ENCODE measurements around the gene RNPEPL1. TPM values are rescaled to one million over a fixed set of nuclear protein-coding genes. Genes with fewer than 3 reads are reported as not detected.

The RNPEPL1 gene
- total RNA-seq, 3 donors from 2014 or later, result 22.4 to 57.9 (median 42.3) TPM

DNA sequence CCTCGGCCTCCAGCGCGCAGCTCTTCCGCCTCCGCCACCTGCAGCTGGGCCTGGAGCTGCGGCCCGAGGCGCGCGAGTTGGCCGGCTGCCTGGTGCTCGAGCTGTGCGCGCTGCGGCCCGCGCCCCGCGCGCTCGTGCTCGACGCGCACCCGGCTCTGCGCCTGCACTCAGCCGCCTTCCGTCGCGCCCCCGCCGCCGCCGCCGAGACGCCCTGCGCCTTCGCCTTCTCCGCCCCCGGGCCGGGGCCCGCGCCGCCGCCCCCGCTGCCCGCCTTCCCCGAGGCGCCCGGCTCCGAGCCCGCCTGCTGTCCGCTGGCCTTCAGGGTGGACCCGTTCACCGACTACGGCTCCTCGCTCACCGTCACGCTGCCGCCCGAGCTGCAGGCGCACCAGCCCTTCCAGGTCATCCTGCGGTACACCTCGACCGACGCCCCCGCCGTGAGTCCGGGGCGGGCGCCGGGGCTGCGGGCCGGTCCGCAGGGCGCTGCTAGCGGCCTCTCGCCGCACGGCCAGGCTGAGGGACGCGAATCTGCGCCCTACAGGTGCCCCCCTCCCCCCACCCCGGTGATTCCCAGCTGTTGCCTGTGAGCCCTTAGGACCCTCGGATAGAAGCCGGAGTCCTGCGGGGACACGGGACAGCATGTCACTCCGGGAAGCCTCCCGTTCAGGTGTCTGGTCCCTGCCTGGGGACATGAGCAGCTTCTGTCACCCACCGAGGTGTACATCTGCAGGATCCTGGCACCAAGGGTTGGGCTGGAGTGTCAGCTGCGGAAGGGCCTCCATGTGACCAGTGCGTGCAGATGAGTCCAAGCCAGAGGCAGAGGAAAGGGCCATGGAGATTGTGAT is 616 bp downstream of the RNPEPL1 start:
- no peaks in the 10 kb centered on the region for H3K9me3 ChIP-seq
- no peaks in the 10 kb centered on the region for H3K36me3 ChIP-seq
- peak overlapping the region; percentile 67 to 83 (median 71) for H3K4me3 ChIP-seq
- intact Hi-C loops (cut with DNase I; ENCODE audit: low total_unique reads), result no loop called here
- peak overlapping the region; percentile 36 to 93 for H3K27ac ChIP-seq
- no peak for TF ChIP-seq POLR2A (IDR thresholded peaks at IDR 0.05)
- no peak for TF ChIP-seq CTCF (IDR thresholded peaks at IDR 0.05)
- no peak for TF ChIP-seq POLR2AphosphoS5 (IDR thresholded peaks at IDR 0.05)
- H3K4me1 ChIP-seq, result peaks cover 14 to 31% of the 10 kb centered on the region in 2 donors
- peak; percentile 16 to 55 for DNase-seq (ENCODE audit: low spot score in 2 of 2)
- H3K27me3 ChIP-seq, result no peaks in the 10 kb centered on the region

DNA sequence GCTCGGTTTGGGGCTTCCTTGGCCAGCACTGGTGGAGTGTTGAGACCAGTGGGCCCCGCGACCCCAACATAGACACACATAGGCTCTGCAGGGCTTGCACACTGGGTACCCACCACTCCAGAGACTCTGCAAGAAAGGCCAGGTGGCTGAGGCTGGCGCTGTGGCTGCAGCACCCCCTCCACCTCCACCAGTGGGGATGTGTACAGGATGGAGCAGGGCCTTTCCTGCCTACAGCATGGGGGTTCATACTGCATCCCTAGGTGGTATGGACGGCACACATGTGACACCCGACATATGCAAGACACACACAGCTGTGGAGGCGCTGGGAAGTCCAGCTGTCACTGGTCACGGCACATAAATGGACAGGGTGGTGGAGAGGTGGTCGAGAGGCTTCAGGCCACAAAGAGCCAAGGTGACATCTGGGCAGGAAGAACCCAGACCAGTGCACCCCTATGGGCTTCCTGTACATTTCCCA is 1.3 kb downstream of the RNPEPL1 start:
- TF ChIP-seq POLR2A (IDR thresholded peaks at IDR 0.05), result no peak
- DNase-seq (ENCODE audit: low spot score in 2 of 2), result no peak

DNA sequence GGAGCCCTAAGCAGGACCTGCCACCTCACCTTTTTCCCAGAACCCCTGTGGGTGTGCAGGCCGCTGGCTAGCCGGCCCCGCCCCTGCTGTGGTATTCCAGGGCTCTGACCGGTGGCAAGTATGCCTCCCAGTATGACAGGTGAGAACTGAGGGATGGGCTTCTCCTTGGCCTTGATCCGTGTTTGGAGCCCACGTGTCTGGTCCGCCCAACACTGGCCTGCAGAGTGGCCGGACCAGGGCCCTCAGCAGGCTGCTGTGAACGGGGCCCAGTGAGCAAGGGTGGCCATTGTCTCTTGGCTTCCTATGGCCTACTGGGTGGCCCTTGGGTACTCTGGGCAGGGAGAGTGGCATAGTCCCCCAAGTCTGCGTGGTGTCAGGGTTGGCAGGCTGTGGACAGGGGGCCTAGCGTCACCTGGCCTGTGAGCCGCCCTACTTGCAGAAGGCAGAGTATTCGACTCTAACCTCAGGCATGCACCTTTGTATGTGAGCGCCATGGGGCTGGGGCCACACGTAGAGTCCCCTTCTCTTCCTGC is 1.8 kb downstream of the RNPEPL1 start:
- peaks cover 14 to 31% of the 10 kb centered on the region in 2 donors for H3K4me1 ChIP-seq
- intact Hi-C loops (cut with DNase I; ENCODE audit: low total_unique reads), result loop anchor here (5.0 kb wide), 1 partner anchor 1973 kb away; no protein-coding TSS in a partner anchor

More for the DNA sequence above, 1.3 kb downstream of the RNPEPL1 start:
- no peaks in the 10 kb centered on the region for H3K27me3 ChIP-seq
- intact Hi-C loops (cut with DNase I; ENCODE audit: low total_unique reads), result no loop called here
- peak overlapping the region in 1 of 2 donors; percentile 93 for H3K27ac ChIP-seq
- no peaks in the 10 kb centered on the region for H3K36me3 ChIP-seq
- peaks cover 14 to 31% of the 10 kb centered on the region in 2 donors for H3K4me1 ChIP-seq
- H3K9me3 ChIP-seq, result no peaks in the 10 kb centered on the region
- H3K4me3 ChIP-seq, result peak overlapping the region; percentile 67 to 83 (median 71)

GRCh38 chr2:240570531-240571313 is 2.4 kb downstream of the RNPEPL1 start:
- Histone ChIP-seq H3K36me3 (no peaks in the 10 kb centered on the region), H3K4me3 (no peak overlapping the region), H3K4me1 (peaks cover 13 to 28% of the 10 kb centered on the region in 2 donors), H3K27ac (no peak overlapping the region), H3K27me3 (no peaks in the 10 kb centered on the region), H3K9me3 (no peaks in the 10 kb centered on the region)
- TF ChIP-seq CTCF (IDR thresholded peaks at IDR 0.05), result no peak
- TF ChIP-seq POLR2A (IDR thresholded peaks at IDR 0.05), result no peak
- TF ChIP-seq POLR2AphosphoS5 (IDR thresholded peaks at IDR 0.05), result no peak
- no peak for DNase-seq (ENCODE audit: low spot score in 2 of 2)
- intact Hi-C loops (cut with DNase I; ENCODE audit: low total_unique reads), result loop anchor here (5.0 kb wide), 1 partner anchor 1973 kb away; no protein-coding TSS in a partner anchor

More for the DNA sequence above, 1.8 kb downstream of the RNPEPL1 start:
- TF ChIP-seq POLR2A (IDR thresholded peaks at IDR 0.05) (no peak), POLR2AphosphoS5 (IDR thresholded peaks at IDR 0.05) (no peak)
- no peak for DNase-seq (ENCODE audit: low spot score in 2 of 2)
- Histone ChIP-seq H3K36me3 (no peaks in the 10 kb centered on the region), H3K27ac (no peak overlapping the region), H3K27me3 (no peaks in the 10 kb centered on the region), H3K9me3 (no peaks in the 10 kb centered on the region), H3K4me3 (peak overlapping the region; percentile 67 to 83 (median 71))

DNA sequence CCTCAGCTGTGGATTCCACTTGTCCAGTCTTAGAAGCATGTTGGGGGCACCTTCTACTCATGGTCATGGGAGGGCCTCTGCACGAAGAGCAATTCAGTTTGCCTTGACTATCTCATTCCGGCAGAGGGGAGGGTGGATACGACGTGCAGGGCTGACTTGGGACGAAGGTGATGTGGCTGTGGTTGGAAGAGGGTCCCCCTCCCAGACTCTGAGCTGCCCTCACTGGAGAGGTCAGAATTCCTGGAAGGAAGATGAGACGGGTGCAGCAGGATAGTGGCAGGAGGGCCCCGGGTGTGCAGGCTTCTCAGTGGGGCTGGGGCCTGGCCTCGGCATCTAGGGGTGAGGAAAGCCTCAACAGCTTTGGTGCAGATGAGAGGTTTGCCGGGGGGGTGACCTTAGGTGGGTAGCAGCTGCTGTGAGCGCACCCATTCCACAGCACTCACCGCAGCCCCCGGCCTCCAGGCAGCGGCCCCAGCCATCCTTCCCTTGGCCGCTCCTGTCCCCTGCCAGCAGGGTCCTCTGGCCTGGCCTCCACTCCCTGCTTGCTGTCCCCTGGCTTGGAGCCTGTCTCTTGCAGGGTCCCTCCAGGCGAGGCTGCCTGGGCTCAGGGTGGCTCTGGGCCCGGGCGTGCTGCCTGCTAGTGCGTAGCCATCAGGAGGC is 3.2 kb downstream of the RNPEPL1 start:
- peaks cover 7 to 23% of the 10 kb centered on the region in 2 donors for H3K4me1 ChIP-seq
- no peaks in the 10 kb centered on the region for H3K27me3 ChIP-seq
- no peak for DNase-seq (ENCODE audit: low spot score in 2 of 2)
- H3K4me3 ChIP-seq, result no peak overlapping the region
- no peak for TF ChIP-seq CTCF (IDR thresholded peaks at IDR 0.05)
- TF ChIP-seq POLR2AphosphoS5 (IDR thresholded peaks at IDR 0.05), result no peak
- TF ChIP-seq POLR2A (IDR thresholded peaks at IDR 0.05), result no peak
- intact Hi-C loops (cut with DNase I; ENCODE audit: low total_unique reads), result loop anchor here (5.0 kb wide), 1 partner anchor 1974 kb away; no protein-coding TSS in a partner anchor
- no peaks in the 10 kb centered on the region for H3K9me3 ChIP-seq
- no peaks in the 10 kb centered on the region for H3K36me3 ChIP-seq
- no peak overlapping the region for H3K27ac ChIP-seq

Data from breast epithelium (tissue), 4 donors.